GM19455 (cell line): Measurements from ENCODE around the gene ADCY9.
"Not testable (repeated sequence)": the region's sequence is repeated elsewhere in the genome, so short reads cannot be mapped to it uniquely, and the experiment has no call there.

Source experiments
- ATAC-seq: cut with Tn5 transposase; IDR thresholded peaks from one replicate; pipeline ENCODE4 v1.9.1; 2021; ENCODE audit not compliant: unreplicated experiment

Gene ADCY9

DNA sequence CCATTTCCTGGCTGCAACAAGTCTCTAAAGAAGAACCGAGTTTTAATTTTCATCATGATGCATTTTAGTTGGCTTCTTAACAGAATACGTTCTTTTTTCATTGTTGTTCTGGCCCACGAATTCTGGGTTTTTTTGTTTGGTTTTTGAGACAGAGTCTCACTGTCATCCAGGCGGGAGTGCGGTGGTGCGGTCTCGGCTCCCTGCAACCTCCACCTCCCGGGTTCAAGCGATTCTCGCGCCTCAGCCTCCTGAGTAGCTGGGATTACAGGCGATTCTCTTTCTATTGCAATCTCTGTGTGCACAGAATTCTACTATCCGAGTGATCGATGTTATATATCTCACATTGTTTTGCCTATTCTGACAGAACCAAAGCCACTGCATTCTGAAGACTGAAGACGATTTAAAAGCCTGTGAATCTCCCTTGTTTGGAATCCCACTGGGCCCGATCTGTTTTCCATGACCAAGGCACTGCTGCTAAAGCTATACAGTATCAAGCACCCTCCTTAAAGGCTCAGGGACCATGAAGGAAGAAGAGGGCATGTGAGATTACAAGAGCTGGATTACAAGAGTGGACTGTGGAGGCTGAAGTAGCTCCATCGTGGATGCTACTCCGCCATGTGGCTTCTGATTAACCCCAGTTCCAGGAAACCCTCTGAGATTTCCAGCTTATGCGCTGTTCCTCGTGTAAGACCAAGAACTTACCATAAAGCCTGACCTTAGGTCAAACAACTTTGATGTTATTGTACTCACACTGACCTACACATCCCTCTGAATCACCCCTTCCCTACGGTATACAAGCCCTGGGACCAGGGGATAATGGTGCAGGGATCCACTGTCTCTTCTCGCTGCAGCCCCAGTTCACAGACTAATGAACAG, 44.3 kb downstream of the ADCY9 start:
- ATAC-seq: no peak

- no peak for ATAC-seq
These were observed 45.3 kb downstream of the ADCY9 start for GRCh38 chr16:4070936-4071335.

DNA sequence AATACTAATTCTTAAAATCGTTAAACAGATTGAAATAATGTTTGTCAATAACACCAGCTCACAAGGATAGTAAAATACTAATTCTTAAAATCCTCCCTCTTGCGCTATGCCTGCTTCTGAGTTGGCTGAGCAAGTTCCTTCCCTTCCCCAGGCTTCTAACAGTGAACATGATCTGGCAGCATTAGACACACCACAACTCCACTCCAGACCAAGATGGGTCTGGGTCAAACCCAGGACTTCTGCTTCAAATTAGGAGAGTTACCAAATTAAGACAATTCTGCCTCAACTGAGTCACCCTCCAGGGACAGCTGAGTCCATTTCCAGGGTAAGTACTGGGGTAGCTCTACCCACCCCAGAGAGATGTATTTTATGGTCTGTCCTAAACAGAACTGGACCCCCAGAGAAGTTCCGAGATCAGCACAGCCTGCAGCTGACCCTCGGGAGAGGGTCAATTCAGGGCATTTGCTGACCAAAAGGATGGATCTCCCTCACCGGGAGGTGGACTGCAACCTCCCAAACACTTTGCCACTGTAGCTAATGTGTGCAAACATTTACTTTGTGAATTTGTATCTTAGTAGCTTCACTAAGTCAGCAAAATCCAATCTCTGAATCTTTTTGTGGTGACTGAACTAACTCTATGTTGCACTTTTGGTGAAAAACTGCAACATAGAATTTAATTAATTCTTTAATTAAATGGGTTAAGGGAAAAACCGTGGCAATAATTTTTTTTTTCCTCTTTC, 48.8 kb downstream of the ADCY9 start:
- no peak for ATAC-seq

DNA sequence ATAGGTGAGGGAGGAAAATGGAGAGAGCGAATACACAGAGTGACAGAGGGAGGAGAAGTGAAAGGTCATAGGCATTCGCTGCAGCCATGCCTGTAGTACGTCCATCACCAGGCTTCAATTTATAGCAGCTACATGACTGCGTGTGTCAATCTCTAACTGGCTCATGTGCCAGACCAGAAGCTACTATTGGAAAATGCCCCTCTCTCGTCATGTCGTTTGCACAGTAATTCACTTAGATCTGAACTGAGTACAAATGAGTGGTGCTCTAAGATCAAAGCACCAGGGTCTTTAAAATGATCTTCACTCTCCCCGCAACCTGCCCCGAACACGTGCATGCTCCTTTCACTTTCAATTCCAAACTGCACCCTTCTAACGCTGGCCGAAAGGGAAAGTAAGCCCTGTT, 51.3 kb downstream of the ADCY9 start:
- ATAC-seq: no peak

DNA sequence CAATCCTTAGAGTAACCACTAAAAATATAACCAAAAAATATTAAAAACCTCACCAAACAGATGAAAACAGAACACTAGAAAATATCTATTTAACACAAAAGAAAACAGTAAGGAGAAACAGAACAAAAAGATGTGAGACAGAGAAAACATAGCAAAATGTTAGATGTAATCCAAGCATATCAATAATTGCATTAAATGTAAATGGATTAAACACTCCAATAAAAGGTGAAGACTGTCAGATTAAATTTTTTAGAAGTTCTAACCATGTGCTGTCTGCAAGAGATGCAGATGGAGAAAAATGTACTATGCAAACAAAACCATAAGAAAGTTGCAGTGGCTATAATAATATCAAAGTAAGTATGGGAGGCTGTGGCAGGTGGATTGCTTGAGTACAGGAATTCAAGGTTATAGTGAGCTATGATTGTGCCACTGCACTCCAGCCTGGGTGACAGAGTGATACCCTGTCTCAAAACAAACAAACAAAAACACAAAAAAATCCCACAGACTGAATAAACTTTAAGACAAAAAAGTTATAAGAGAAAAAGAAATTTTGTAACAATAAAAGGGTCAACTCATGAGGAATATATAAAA, 53.9 kb downstream of the ADCY9 start:
- no peak for ATAC-seq

DNA sequence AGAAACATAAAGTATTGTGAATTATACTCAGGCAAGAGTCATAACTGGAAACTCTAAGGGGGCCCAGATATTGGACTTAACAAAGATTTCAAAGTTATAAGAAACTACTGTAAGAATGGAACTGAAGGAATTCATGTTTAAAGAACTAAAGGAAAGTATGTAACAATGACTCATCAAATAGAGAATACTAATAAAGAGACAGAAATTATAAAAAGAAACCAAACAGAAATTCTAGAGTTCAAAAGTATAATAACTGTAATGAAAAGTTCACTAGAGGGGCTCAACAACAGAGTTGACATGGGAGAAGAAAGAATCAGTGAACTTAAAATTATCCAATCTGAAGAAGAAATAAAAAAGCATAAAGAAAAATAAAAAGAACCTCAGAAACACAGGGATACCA, 55.4 kb downstream of the ADCY9 start:
- no peak for ATAC-seq

DNA sequence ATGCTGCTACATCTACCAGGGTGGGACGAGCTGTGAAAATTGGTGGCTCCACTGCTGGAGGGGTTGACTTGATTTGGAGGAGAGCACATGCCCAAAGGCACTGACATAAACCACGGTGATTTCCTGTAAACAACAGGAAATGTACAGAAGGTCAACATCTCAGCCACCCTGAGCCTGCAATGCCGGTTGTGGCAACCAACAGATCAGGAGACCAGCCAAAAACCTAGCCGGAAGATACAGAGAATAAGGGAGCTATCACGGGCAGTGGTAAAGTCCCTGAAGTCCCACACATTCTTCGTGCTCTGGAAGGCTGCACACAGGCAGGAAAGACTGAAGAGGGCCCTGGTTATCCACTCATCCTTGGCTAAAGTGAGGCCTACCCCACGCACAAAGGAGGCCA, 56.2 kb downstream of the ADCY9 start:
- ATAC-seq: no peak

GRCh38 chr16:4058386-4058785, 57.9 kb downstream of the ADCY9 start:
- ATAC-seq: no peak

- ATAC-seq: no peak
These were observed 58.8 kb downstream of the ADCY9 start for GRCh38 chr16:4057439-4057877.

DNA sequence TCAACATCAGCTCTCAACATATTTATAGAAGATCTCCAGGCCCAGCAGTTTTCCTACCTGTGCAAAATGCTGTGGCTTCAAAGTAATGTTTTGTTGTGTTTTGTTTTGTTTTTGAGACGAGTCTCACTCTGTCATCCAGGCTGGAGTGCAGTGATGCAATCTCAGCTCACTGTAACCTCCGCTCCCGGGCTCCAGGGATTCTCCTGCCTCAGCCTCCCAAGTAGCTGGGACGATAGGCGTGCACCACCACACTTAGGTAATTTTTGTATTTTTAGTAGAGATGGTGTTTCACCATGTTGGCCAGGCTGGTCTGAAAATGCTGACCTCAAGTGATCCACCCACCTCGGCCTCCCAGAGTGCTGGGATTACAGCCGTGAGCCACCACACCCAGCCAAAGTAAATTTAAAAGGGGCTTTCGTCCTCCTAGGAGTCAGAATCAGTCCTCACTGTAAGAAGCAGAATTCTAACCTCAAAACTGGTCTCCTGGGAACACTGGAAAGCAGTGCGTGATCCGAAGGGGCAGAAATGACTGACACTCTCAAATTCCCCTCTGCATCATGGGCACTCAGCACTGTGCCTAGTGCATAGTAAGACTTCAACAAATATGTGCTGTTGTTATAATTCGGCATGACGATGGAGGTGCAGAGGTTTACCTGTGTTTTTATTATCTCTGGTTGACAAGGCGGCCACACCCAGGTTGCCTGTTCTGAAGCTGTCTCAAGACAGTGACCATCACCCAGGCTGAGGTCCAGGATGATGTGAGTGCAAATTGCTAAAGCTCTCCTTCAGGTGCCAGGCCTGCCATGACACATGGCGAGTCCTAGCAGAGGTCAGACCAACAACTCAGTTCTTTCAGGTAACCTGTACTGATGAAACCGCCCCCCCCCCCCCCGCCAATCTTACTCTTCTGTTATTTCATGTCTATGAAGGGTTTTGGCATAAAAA, 59.8 kb downstream of the ADCY9 start:
- ATAC-seq: no peak

GRCh38 chr16:4055748-4056147, 60.5 kb downstream of the ADCY9 start:
- ATAC-seq: no peak

- ATAC-seq: no peak
These were observed 62.9 kb downstream of the ADCY9 start for GRCh38 chr16:4053301-4053845.

GRCh38 chr16:4052801-4053293, 63.4 kb downstream of the ADCY9 start:
- ATAC-seq: no peak

DNA sequence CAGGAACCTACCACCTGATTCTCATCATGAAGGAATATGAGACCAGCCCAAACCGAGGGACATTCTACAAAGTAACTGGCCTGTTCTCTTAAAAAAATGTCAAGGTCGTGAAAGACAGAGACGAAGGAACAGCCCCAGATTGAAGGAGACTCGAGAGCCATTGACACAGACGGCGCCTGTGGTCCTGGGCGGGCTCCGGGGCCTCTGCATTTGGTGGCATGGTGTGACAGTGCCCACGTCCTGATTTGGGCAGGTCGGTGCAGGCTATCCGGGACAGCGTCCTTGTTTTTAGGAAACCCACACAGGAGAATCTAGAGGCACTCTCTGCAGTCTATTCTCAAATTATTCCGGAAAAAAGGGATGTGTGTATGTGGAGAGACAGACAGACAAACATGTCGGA, 64.1 kb downstream of the ADCY9 start:
- no peak for ATAC-seq

DNA sequence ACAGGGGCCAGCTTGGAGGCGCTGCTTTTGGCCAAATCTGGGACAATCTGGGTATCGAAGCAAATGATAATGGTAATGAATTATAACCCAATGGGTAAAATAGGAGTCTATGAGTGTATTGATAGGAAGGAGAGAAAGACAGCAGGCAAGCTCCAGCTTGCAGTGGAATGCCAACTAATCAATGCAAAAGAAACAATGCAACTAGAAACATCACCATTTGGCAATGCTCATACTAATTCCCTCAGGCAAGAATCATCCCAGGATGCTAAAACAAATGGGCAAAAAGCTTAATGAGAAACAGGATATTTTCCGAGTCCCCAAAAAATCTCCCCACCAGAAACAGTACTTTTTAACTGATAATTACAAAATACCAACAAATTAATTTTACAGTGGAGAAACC, 64.7 kb downstream of the ADCY9 start:
- no peak for ATAC-seq

DNA sequence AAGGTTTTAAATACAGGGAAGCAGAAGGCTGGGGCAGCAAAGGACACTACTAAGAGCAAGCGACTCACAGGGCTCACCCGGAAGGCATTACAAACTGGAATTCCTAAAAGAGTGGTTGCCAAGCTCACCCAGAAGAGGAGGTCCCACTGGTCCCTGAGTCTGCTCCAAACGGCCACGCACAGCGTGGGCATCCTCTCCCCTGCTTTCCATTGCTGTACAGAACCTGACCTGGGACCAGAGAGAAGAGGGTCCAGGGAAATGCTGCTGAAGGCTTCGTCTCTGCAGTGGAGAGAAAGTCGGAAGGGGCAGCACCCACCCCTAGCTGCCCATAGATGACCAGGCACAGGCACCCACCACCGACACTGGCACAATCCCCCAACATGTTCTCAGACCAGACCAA, 67.2 kb downstream of the ADCY9 start:
- ATAC-seq: no peak

DNA sequence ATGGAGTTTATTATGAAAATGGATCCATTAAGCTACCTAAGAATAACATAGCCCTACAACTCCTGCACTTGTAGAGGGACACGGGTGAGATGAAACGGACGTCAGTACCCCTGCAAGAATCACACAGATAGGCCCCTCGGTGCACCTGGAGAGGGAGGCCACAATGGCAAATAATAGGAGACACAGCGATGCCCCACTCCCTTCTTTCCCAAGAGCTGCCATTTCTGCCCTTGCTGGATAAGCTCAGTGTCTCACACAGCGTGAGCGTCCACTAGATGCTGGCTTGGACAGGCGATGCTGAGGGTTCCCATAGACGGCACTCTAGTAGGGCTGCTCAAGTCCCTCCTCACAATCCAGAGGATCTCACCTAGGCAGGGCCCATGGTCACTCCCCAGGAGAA, 67.8 kb downstream of the ADCY9 start:
- no peak for ATAC-seq

DNA sequence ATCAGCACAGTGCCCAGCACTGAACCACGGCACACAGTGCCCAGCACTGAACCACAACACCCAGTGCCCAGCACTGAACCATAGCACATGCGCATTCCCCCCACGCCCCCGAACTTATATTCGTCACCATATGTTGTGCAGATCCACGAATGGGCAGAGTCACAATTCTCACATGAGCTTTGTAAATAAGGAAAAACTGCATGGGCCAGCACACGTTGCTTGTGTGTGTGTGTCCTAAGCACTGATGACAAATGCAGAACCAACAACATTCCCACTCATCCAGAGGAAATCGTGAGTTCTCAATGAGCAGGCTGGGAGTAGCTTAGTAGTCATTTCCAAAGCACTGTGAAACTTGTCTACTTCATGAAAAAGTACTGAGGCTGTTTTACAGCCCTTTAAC, 70.0 kb downstream of the ADCY9 start:
- ATAC-seq: no peak

DNA sequence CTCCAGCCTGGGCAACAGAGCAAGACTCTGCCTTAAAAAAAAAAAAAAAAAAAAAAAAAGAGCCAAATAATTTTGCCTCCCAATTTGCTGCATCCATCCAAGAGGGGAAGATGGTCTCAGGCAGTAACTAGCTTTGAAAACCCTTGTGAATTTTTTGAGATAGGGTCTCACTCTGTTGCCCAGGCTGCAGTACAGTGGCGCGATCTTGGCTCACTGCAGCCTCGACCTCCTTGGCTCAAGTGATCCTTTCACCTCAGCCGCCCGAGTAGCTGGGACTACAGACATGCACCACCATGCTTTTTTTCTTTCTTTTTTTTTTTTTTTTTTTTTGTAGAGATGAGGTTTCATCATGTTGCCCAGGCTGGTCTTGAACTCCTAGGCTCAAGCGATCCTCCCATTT, 70.7 kb downstream of the ADCY9 start:
- ATAC-seq: not testable (repeated sequence)

DNA sequence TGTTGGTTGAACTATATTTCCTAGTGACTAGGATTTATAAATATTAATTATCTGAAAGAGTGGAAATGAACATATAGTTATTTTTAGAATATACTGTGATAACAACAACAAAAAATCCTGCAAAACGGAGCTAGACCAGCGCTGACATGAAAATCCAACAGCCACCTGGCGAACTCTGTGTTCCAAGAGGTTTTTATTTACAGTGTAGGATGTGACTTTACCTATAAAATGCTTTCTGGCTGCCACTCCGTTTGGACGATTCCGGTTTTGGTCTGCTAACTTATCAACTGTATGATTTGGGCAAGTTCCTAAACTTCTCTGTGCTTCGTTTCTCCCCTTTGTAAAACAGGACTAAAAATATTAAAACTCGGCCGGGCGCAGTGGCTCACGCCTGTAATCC, 73.7 kb downstream of the ADCY9 start:
- ATAC-seq: no peak
